BJ (cell line): ENCODE results near the gene BRMS1L. TPM values are rescaled to one million over a fixed set of nuclear protein-coding genes. Genes with fewer than 3 reads are reported as not detected.
A peak's percentile ranks its signal among the peaks of the same experiment; 100 is the strongest.

Experiments
- CTCF ChIA-PET: fragments of 350-600 bp; formaldehyde crosslinking; extraction: SDS; loops from one replicate; lab custom pipeline; 2021; ENCODE audit warnings: antibody characterized with exemption, inconsistent platforms; lab: Yijun Ruan, JAX
- POLR2A ChIA-PET: fragments of 300-600 bp; sonication (Branson Sonifier 250); formaldehyde crosslinking; extraction: SDS; loops from one replicate; lab custom pipeline; 2021; ENCODE audit warnings: antibody characterized with exemption; lab: Charles Lee
- DNase-seq: peaks from one replicate; pipeline ENCODE4 v3.0.0-alpha.2; 2011; ENCODE audit warnings: low read depth
- H3K27me3 ChIP-seq: 2 replicates; pipeline ENCODE4 v1.6.0; 2011; ENCODE audit warnings: low read length; ENCODE audit not compliant: control insufficient read depth, insufficient read depth
- H3K36me3 ChIP-seq: 2 replicates; pipeline ENCODE4 v1.5.1; 2011; ENCODE audit warnings: low read length; ENCODE audit not compliant: control insufficient read depth, insufficient read depth
- H3K4me3 ChIP-seq: 2 replicates; pipeline ENCODE4 v1.5.1; 2011; ENCODE audit warnings: low read depth, mild to moderate bottlenecking, control low read depth, low read length
- CTCF ChIP-seq: IDR thresholded peaks from 2 replicates; pipeline ENCODE4 v1.5.1; 2011; ENCODE audit warnings: low read depth, mild to moderate bottlenecking, control low read depth, inconsistent platforms, low read length, moderate library complexity; ENCODE audit not compliant: insufficient read depth
- polyA plus RNA-seq: library from polyadenylated mRNA; depleted of rRNA; stranded (reverse); fragments of >200 nt; gene quantifications from 2 replicates; pipeline ENCODE4 v1.2.3, GENCODE V29; 2011

The BRMS1L gene
- polyA plus RNA-seq, 1 experiment: 2.5 TPM

- CTCF ChIA-PET: interaction anchor here (0.9 kb wide), 1 partner anchor 54 kb away, joined by 3 read pairs; no protein-coding TSS in a partner anchor
These were observed 40.6 kb downstream of the BRMS1L start for GRCh38 chr14:35866595-35867279.

GRCh38 chr14:35867280-35867629 is 41.1 kb downstream of the BRMS1L start:
- CTCF ChIA-PET: interaction anchor here (1.2 kb wide), 1 partner anchor 16 kb away, joined by 3 read pairs; no protein-coding TSS in a partner anchor
- POLR2A ChIA-PET: no interaction called here
- DNase-seq: no peak
- Histone ChIP-seq H3K27me3 (no peaks in the 10 kb centered on the region), H3K36me3 (peaks cover 2% of the 10 kb centered on the region; the same call in 1 of the 2 replicates), H3K4me3 (no peak overlapping the region)
- no peak for TF ChIP-seq CTCF

More at GRCh38 chr14:35866595-35867279, 40.6 kb downstream of the BRMS1L start:
- H3K36me3 ChIP-seq: peaks cover 2% of the 10 kb centered on the region; the same call in 1 of the 2 replicates
- H3K27me3 ChIP-seq: no peaks in the 10 kb centered on the region
- H3K4me3 ChIP-seq: no peak overlapping the region
- DNase-seq: no peak
- POLR2A ChIA-PET: no interaction called here
- no peak for TF ChIP-seq CTCF

- Histone ChIP-seq H3K4me3 (no peak overlapping the region), H3K36me3 (no peaks in the 10 kb centered on the region), H3K27me3 (no peaks in the 10 kb centered on the region)
- DNase-seq: no peak
- CTCF ChIA-PET: no interaction called here
- TF ChIP-seq CTCF: no peak
- POLR2A ChIA-PET: no interaction called here
These were observed 49.2 kb downstream of the BRMS1L start for GRCh38 chr14:35875296-35875695.

GRCh38 chr14:35877276-35877675 is 51.1 kb downstream of the BRMS1L start:
- Histone ChIP-seq H3K4me3 (no peak overlapping the region), H3K27me3 (no peaks in the 10 kb centered on the region), H3K36me3 (no peaks in the 10 kb centered on the region)
- no peak for TF ChIP-seq CTCF
- ChIA-PET CTCF (no interaction called here), POLR2A (no interaction called here)
- DNase-seq: no peak

- DNase-seq: peak; percentile 85
- no peak for TF ChIP-seq CTCF
- Histone ChIP-seq H3K4me3 (no peak overlapping the region), H3K27me3 (no peaks in the 10 kb centered on the region), H3K36me3 (no peaks in the 10 kb centered on the region)
- POLR2A ChIA-PET: interaction anchor here (0.9 kb wide), 1 partner anchor 52 kb away, joined by 6 read pairs; the partner anchor contains the start of gene BRMS1L
- CTCF ChIA-PET: interaction anchor here (0.7 kb wide), 1 partner anchor 495 kb away, joined by 3 read pairs; no protein-coding TSS in a partner anchor
These were observed 52.4 kb downstream of the BRMS1L start for GRCh38 chr14:35878272-35879150.
